Natural killer cell treated with Interleukin-12 subunit alpha and Interleukin-12 subunit beta and Interleukin-15 and Interleukin-18, amount 100 ng/mL, for 72 hours (primary cell): ENCODE data around the gene ZFP3. TPM values are rescaled to one million over a fixed set of nuclear protein-coding genes. Genes with fewer than 3 reads are reported as not detected.
"Not testable (repeated sequence)": the region's sequence is repeated elsewhere in the genome, so short reads cannot be mapped to it uniquely, and the experiment has no call there.

Experiments used
- ATAC-seq, 2 donors: fragments of 150-1000 bp; cut with Tn5 transposase in 1 of 2; sonication (Bioruptor Pico), chemical (Tn5 transposase) in 1 of 2; 2 replicates each; pipeline ENCODE4 v1.10.0; 2021
- DNase-seq: peaks from one replicate; pipeline ENCODE4 v3.0.0; 2022; ENCODE audit warnings: low spot score
- H3K27ac Mint-ChIP-seq, 2 donors: 1 replicate in 1 of 2; 2 replicates in 1 of 2; pipeline ENCODE4 v1.8.0; 2022; ENCODE audit warnings: mixed read lengths in 2 of 2, mild to moderate bottlenecking in 1 of 2, moderate library complexity in 1 of 2
- H3K27me3 Mint-ChIP-seq, 2 donors: 1 replicate in 1 of 2; 2 replicates in 1 of 2; pipeline ENCODE4 v1.8.0; 2022; ENCODE audit warnings: mixed read lengths in 2 of 2
- H3K36me3 Mint-ChIP-seq: one replicate; pipeline ENCODE4 v1.8.0; 2022; ENCODE audit warnings: mixed read lengths
- H3K4me1 Mint-ChIP-seq, 2 donors: 1 replicate in 1 of 2; 2 replicates in 1 of 2; pipeline ENCODE4 v1.8.0; 2022; ENCODE audit warnings: low read depth in 2 of 2, mixed read lengths in 2 of 2, mild to moderate bottlenecking in 1 of 2
- H3K4me3 Mint-ChIP-seq: one replicate; pipeline ENCODE4 v1.8.0; 2022; ENCODE audit warnings: mixed read lengths
- H3K9me3 Mint-ChIP-seq: 2 replicates; pipeline ENCODE4 v1.8.0; 2022; ENCODE audit warnings: mixed read lengths
- total RNA-seq, 2 donors: library from RNA; stranded (reverse); gene quantifications; one replicate each; pipeline ENCODE4 v1.2.3, GENCODE V29; 2022

ZFP3 gene
- total RNA-seq, 2 donors from 2014 or later, result 2.0 to 4.9 TPM

DNA sequence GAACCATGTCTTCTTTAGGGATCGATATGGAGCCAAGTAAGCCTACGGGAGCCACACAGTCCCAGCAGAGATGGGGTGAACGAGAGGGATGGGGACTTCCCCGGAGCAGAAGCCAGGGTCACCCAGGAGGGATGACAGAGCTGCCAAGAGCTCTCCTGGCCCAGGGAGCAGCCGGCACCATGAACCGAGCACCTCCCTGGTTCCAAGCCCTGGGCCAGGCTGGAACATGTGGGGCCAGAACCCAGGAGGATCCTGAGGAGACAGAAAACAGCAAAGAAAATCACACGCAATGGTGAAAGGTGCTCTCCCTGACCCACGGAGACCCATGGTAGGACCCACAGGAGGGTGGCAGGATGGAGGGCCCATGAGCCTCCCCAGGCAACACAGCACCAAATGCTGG, 55.7 kb downstream of the ZFP3 start:
- not testable (repeated sequence) for H3K4me1 Mint-ChIP-seq, DNase-seq, H3K27ac Mint-ChIP-seq, ATAC-seq, H3K27me3 Mint-ChIP-seq, H3K36me3 Mint-ChIP-seq, H3K9me3 Mint-ChIP-seq, H3K4me3 Mint-ChIP-seq

DNA sequence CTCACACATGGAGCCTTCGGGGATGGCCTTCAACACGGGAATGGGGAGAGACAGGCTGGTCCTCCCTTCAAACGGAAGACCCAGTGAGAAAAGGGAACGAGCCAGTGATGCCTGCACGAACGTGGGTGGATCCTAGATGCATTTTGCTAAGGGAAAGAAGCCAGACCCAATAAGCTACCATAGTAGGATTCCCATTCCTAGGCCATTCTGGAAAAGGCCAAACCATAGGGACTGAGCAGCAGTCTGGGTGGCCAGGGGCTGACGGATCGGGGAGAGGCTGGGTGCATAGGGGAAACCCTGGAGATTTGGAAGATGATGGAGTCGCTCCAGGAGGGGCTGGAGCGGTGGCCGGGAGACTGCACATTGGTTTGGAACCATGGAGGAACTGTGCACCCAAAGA, 56.3 kb downstream of the ZFP3 start:
- H3K27ac Mint-ChIP-seq, H3K4me1 Mint-ChIP-seq, H3K4me3 Mint-ChIP-seq, H3K27me3 Mint-ChIP-seq, H3K36me3 Mint-ChIP-seq, ATAC-seq, H3K9me3 Mint-ChIP-seq, DNase-seq: not testable (repeated sequence)

DNA sequence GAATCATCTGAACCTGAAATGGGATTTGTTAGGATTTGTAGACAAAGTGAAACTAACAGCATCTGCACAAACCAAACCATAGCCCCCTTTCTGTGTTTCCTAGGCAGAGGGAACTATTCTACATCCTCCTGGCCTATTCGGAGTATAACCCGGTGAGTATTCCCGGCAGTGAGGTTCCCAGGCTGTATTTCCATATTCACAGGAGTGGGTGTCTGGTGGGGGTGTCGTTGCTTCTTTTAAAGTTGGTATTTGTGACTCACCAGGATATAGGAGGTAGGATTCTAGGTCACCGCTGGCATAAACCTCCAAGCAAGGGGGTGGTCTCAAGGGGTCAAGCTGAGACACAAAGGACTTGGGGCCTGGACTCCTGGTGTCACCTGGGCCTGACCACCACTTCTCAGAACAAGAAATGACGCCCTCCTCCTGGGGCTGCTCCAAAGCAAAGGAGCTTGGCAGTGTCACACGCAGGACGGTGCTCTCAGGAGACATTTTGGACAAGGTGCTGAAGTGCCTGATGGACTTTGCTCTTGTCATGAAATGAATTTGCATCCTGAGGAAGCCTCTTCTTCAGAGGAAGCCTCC, 57.0 kb downstream of the ZFP3 start:
- not testable (repeated sequence) for H3K27me3 Mint-ChIP-seq, H3K27ac Mint-ChIP-seq, H3K4me3 Mint-ChIP-seq, ATAC-seq, DNase-seq, H3K4me1 Mint-ChIP-seq, H3K9me3 Mint-ChIP-seq, H3K36me3 Mint-ChIP-seq

DNA sequence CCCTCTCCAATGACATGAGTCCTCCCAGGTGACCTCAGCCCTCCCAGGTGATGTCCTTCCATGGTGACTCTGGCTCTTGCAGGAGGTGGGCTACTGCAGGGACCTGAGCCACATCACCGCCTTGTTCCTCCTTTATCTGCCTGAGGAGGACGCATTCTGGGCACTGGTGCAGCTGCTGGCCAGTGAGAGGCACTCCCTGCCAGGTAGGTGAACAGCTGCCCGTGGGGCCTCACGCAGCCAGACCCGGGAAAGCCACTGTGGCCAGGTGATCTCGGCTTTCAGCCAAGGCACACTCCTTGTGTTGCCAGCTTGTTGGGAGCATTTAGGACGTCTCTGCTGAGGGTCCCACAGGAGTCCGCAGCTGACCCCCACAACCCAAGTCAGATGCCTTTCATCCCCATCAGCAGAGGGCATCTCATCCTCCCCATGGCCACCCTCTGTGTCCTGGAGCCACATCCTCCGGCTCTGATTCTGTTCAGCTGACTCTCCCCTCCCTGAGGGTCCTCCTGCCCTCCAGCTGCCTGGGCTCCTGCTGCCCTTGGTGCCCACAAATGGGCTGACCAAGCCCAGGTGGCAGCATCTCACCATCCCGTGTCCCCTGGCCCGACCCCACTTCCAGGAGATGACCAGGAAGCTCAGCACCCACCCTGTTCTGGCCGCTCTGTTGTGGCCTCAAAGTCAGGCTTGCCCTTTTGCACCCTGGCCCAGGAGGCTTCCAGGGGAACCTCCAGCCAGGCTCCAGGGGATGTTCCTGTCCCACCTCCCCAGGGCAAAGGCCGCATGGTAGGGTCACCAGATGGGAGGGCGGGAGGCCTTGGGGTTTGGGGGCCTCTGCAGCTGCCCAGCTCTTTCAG, 57.7 kb downstream of the ZFP3 start:
- Mint-ChIP-seq H3K36me3 (no peaks in the 10 kb centered on the region), H3K27ac (no peak overlapping the region), H3K9me3 (no peaks in the 10 kb centered on the region), H3K4me1 (no peaks in the 10 kb centered on the region), H3K4me3 (no peak overlapping the region), H3K27me3 (no peaks in the 10 kb centered on the region)
- no peak for ATAC-seq
- no peak for DNase-seq

GRCh38 chr17:5136580-5137412, 58.5 kb downstream of the ZFP3 start:
- not testable (repeated sequence) for H3K9me3 Mint-ChIP-seq, ATAC-seq, H3K36me3 Mint-ChIP-seq, H3K27ac Mint-ChIP-seq, H3K4me1 Mint-ChIP-seq, DNase-seq, H3K27me3 Mint-ChIP-seq, H3K4me3 Mint-ChIP-seq

DNA sequence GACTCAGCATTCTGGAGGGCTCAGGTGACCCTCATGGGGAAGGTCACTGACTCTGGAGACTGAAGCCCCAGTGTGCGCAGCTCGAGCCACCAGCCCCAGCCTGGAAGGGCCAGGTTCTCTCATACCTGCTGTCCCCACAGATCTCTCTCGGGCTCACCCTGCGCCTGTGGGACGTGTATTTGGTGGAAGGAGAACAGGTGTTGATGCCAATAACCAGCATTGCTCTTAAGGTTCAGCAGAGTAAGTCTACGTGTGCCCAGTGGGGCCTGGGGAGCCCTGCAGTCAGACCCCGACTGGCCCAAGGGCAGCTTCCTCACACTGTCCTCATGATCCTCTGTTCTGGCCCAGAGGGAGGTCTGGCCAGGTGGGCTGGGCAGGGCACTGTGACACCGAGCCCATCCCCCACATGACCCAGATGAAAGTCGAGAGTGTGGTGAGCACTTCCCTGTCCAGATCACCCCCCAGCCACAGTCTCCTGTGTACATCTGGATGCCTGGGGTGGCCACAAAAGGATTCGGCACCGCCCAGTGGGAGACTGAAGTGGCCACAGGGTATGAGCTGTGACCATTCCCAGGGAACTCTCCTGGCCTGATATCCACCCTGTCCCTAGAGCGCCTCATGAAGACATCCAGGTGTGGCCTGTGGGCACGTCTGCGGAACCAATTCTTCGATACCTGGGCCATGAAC, 59.4 kb downstream of the ZFP3 start:
- not testable (repeated sequence) for H3K4me1 Mint-ChIP-seq, H3K27me3 Mint-ChIP-seq, H3K36me3 Mint-ChIP-seq, H3K27ac Mint-ChIP-seq, ATAC-seq, H3K4me3 Mint-ChIP-seq, H3K9me3 Mint-ChIP-seq, DNase-seq

GRCh38 chr17:5138198-5138544, 59.9 kb downstream of the ZFP3 start:
- not testable (repeated sequence) for H3K4me1 Mint-ChIP-seq, ATAC-seq, H3K27ac Mint-ChIP-seq, H3K9me3 Mint-ChIP-seq, DNase-seq, H3K36me3 Mint-ChIP-seq, H3K27me3 Mint-ChIP-seq, H3K4me3 Mint-ChIP-seq

DNA sequence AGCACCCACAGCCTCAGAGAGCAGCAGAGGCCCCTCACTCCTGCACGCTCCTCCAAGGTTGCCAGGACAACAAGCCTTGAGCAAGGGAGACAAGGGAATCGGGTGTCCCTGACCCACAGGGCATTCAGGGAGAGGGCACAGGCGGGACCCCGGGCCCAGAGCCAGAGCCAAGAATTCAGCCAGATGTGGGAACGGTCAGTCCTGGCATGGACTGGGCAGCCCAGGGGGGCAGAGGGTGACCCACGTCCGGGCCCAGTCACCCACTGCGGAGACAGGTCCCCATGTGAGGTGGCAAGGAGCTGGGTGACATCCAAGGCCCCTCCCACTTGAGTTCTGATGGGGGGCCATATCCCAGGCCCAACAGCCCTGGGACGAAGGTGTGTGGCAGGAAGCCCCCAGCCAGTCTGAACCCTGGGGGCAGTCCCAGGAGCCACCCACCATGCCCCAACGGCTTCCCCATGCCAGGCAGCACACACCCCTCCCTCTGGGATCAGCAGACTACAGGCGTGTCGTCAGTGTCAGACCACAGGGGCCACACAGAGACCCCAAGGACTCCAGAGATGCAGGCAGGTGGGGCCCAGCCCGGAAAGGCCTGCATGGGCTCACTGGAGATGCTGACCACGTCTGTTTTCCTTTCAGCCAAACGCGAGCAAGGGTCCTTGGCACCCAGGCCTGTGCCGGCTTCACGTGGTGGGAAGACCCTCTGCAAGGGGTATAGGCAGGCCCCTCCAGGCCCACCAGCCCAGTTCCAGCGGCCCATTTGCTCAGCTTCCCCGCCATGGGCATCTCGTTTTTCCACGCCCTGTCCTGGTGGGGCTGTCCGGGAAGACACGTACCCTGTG, 60.6 kb downstream of the ZFP3 start:
- ATAC-seq, result no peak
- Mint-ChIP-seq H3K36me3 (no peaks in the 10 kb centered on the region), H3K9me3 (no peaks in the 10 kb centered on the region), H3K4me1 (no peaks in the 10 kb centered on the region), H3K27ac (no peak overlapping the region), H3K4me3 (no peak overlapping the region), H3K27me3 (no peaks in the 10 kb centered on the region)
- no peak for DNase-seq

GRCh38 chr17:5139458-5139732, 61.1 kb downstream of the ZFP3 start:
- Mint-ChIP-seq H3K36me3 (no peaks in the 10 kb centered on the region), H3K4me1 (no peaks in the 10 kb centered on the region), H3K27ac (no peak overlapping the region), H3K9me3 (no peaks in the 10 kb centered on the region), H3K4me3 (no peak overlapping the region), H3K27me3 (no peaks in the 10 kb centered on the region)
- DNase-seq (no peak), ATAC-seq (no peak)

DNA sequence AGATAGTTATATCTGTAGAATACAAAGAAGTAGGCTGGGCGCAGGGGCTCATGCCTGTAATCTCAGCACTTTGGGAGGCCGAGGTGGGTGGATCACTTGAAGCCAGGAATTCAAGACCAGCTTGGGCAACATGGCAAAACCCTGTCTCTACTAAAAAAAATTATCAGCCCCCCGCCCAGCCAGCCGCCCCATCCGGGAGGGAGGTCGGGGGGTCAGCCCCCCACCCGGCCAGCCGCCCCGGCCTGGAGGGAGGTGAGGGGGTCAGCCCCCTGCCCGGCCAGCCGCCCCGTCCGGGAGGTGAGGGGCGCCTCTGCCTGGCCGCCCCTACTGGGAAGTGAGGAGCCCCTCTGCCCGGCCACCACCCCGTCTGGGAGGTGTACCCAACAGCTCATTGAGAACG, 64.6 kb downstream of the ZFP3 start:
- H3K36me3 Mint-ChIP-seq, H3K27me3 Mint-ChIP-seq, H3K4me1 Mint-ChIP-seq, ATAC-seq, DNase-seq, H3K4me3 Mint-ChIP-seq, H3K27ac Mint-ChIP-seq, H3K9me3 Mint-ChIP-seq: not testable (repeated sequence)

Other genes with a start within 250 kb of the ZFP3 start
- gene MINK1, start 245.1 kb upstream of the ZFP3 start, total RNA-seq, result 10 to 100 TPM; 72.4 to 98.2 TPM
- gene C17orf107, start 178.9 kb upstream of the ZFP3 start, total RNA-seq, result 1 to 10 TPM; 1.3 to 2.3 TPM
- 1 to 10 TPM; 3.9 to 7.6 TPM for gene CHRNE, start 175.4 kb upstream of the ZFP3 start, total RNA-seq
- under 1 TPM in 1 of 2 donors, not detected in 1; 0.12 TPM for gene GP1BA, start 146.2 kb upstream of the ZFP3 start, total RNA-seq
- gene SLC25A11, start 138.4 kb upstream of the ZFP3 start, total RNA-seq, result 10 to 100 TPM; 85.9 to 91.6 TPM
- gene RNF167, start 138.2 kb upstream of the ZFP3 start, total RNA-seq, result 100 to 1,000 TPM; 144 to 150 TPM
- 1,000 to 10,000 TPM; 1,741 to 1,743 TPM for gene PFN1, start 129.9 kb upstream of the ZFP3 start, total RNA-seq
- gene ENO3, start 127.3 kb upstream of the ZFP3 start, total RNA-seq, result 10 to 100 TPM in 1 of 2 donors, 1 to 10 TPM in 1; 8.7 to 26.1 TPM
- 10 to 100 TPM; 51.4 to 71.9 TPM for gene SPAG7, start 110.7 kb upstream of the ZFP3 start, total RNA-seq
- gene CAMTA2, start 90.8 kb upstream of the ZFP3 start, total RNA-seq, result 10 to 100 TPM; 51.0 to 87.9 TPM
- under 1 TPM; 0.31 to 0.56 TPM for gene INCA1, start 80.9 kb upstream of the ZFP3 start, total RNA-seq
- gene KIF1C, start 80.5 kb upstream of the ZFP3 start, total RNA-seq, result 10 to 100 TPM; 39.4 to 80.3 TPM
- not detected for gene SLC52A1, start 43.0 kb upstream of the ZFP3 start, total RNA-seq
- 10 to 100 TPM; 14.0 to 15.1 TPM for gene ZNF232, start 33.4 kb downstream of the ZFP3 start, total RNA-seq
- under 1 TPM; 0.06 to 0.21 TPM for gene USP6, start 37.6 kb downstream of the ZFP3 start, total RNA-seq
- gene ZNF594, start 113.4 kb downstream of the ZFP3 start, total RNA-seq, result 10 to 100 TPM in 1 of 2 donors, 1 to 10 TPM in 1; 9.8 to 19.7 TPM
- gene SCIMP, start 156.4 kb downstream of the ZFP3 start, total RNA-seq, result under 1 TPM in 1 of 2 donors, not detected in 1; 0.17 TPM
- gene RABEP1, start 203.8 kb downstream of the ZFP3 start, total RNA-seq, result 10 to 100 TPM; 42.8 to 77.0 TPM